Measurements from ENCODE around the gene RSPO3. TPM values are rescaled to one million over a fixed set of nuclear protein-coding genes. Genes with fewer than 3 reads are reported as not detected.
A peak's percentile ranks its signal among the peaks of the same experiment; 100 is the strongest.

Gene RSPO3
- total RNA-seq, 1 donor from 2014 or later = 2.6 TPM

DNA sequence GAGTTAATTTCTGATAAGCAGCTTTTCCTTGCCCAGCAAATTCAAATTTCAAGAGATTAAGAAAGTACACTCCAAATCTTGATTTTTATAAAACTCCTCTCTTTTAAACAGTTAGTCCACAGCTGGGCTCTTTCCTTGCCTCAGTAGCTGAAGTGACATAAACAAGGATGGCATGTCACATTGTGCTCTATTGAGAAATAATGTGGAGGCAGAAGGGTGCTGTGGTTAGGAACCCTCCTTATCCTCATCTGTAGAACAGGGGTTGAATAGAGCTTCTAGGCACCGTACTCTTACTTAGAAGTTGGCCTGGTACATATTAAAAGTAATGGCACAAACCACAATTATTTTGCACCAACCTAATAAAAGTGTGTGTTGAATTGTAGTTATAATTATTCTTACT lies 70.3 kb downstream of the RSPO3 start:
- Histone ChIP-seq H2AFZ (ENCODE audit: low read depth, low read length) (no peak overlapping the region), H3K79me2 (ENCODE audit: insufficient read depth, low read length) (no peaks in the 10 kb centered on the region), H3K4me2 (ENCODE audit: low read length) (no peak overlapping the region), H3K27me3 (ENCODE audit: insufficient read depth, low read length) (no peaks in the 10 kb centered on the region), H3K4me1 (ENCODE audit: insufficient read depth, low read length) (no peaks in the 10 kb centered on the region), H3K4me3 (ENCODE audit: insufficient read depth, low read depth, low read length) (no peak overlapping the region), H3K27ac (ENCODE audit: low read depth, low read length) (no peak overlapping the region), H3K9ac (ENCODE audit: low read length) (no peak overlapping the region), H3K9me3 (ENCODE audit: insufficient read depth, low read depth, low read length) (no peaks in the 10 kb centered on the region), H4K20me1 (ENCODE audit: insufficient read depth, low read length) (no peaks in the 10 kb centered on the region), H3K36me3 (ENCODE audit: insufficient read depth, low read length) (no peaks in the 10 kb centered on the region)
- no peaks in the 10 kb centered on the region for H3K9me3 Mint-ChIP-seq (ENCODE audit: unreplicated experiment)
- no peaks in the 10 kb centered on the region for H3K36me3 Mint-ChIP-seq (ENCODE audit: low read depth, unreplicated experiment)
- DNase-seq (ENCODE audit: low read depth) (no peak), FAIRE-seq (no peak)
- H3K4me3 Mint-ChIP-seq (ENCODE audit: unreplicated experiment) = no peak overlapping the region
- no peaks in the 10 kb centered on the region for H3K27me3 Mint-ChIP-seq (ENCODE audit: low read depth, unreplicated experiment)
- H3K4me1 Mint-ChIP-seq (ENCODE audit: low read depth, unreplicated experiment) = peaks cover 20% of the 10 kb centered on the region
- H3K27ac Mint-ChIP-seq (ENCODE audit: unreplicated experiment) = no peak overlapping the region
- no peak for TF ChIP-seq EZH2 (IDR thresholded peaks at IDR 0.05; ENCODE audit: insufficient read depth, low read length)
- TF ChIP-seq, protein P1, sequence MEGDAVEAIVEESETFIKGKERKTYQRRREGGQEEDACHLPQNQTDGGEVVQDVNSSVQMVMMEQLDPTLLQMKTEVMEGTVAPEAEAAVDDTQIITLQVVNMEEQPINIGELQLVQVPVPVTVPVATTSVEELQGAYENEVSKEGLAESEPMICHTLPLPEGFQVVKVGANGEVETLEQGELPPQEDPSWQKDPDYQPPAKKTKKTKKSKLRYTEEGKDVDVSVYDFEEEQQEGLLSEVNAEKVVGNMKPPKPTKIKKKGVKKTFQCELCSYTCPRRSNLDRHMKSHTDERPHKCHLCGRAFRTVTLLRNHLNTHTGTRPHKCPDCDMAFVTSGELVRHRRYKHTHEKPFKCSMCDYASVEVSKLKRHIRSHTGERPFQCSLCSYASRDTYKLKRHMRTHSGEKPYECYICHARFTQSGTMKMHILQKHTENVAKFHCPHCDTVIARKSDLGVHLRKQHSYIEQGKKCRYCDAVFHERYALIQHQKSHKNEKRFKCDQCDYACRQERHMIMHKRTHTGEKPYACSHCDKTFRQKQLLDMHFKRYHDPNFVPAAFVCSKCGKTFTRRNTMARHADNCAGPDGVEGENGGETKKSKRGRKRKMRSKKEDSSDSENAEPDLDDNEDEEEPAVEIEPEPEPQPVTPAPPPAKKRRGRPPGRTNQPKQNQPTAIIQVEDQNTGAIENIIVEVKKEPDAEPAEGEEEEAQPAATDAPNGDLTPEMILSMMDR (IDR thresholded peaks at IDR 0.05; ENCODE audit: insufficient read depth, low read depth, low read length) = no peak

DNA sequence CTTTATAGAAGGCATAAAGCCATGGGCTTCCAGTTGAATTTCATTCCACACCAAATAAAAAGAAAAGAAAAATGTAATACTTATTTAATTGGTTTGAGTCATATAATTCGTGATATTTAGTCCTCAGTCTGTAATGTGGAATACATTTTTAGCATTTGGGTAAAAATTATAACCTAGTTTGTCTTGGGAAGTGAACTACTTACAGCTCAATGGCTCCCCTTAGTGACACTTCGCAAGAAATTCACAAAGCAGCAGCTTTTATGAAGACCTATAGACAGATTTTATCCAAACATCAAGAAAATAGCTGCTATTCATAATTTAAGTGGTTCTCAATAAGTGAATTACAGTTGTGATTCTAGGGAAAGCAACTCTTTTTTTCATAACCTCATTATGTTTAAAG lies 72.1 kb downstream of the RSPO3 start:
- Histone ChIP-seq H3K9me3 (ENCODE audit: insufficient read depth, low read depth, low read length) (no peaks in the 10 kb centered on the region), H4K20me1 (ENCODE audit: insufficient read depth, low read length) (no peaks in the 10 kb centered on the region), H2AFZ (ENCODE audit: low read depth, low read length) (no peak overlapping the region), H3K4me3 (ENCODE audit: insufficient read depth, low read depth, low read length) (no peak overlapping the region), H3K27ac (ENCODE audit: low read depth, low read length) (no peak overlapping the region), H3K36me3 (ENCODE audit: insufficient read depth, low read length) (no peaks in the 10 kb centered on the region), H3K27me3 (ENCODE audit: insufficient read depth, low read length) (no peaks in the 10 kb centered on the region), H3K4me2 (ENCODE audit: low read length) (no peak overlapping the region), H3K4me1 (ENCODE audit: insufficient read depth, low read length) (no peaks in the 10 kb centered on the region), H3K79me2 (ENCODE audit: insufficient read depth, low read length) (no peaks in the 10 kb centered on the region), H3K9ac (ENCODE audit: low read length) (no peak overlapping the region)
- no peak overlapping the region for H3K27ac Mint-ChIP-seq (ENCODE audit: unreplicated experiment)
- H3K4me3 Mint-ChIP-seq (ENCODE audit: unreplicated experiment) = no peak overlapping the region
- H3K9me3 Mint-ChIP-seq (ENCODE audit: unreplicated experiment) = no peaks in the 10 kb centered on the region
- DNase-seq (ENCODE audit: low read depth) = no peak
- FAIRE-seq = peak; percentile 84
- H3K27me3 Mint-ChIP-seq (ENCODE audit: low read depth, unreplicated experiment) = no peaks in the 10 kb centered on the region
- H3K36me3 Mint-ChIP-seq (ENCODE audit: low read depth, unreplicated experiment) = no peaks in the 10 kb centered on the region
- H3K4me1 Mint-ChIP-seq (ENCODE audit: low read depth, unreplicated experiment) = peaks cover 18% of the 10 kb centered on the region
- TF ChIP-seq, protein P1 (IDR thresholded peaks at IDR 0.05; ENCODE audit: insufficient read depth, low read depth, low read length) = peak; percentile 73
- TF ChIP-seq EZH2 (IDR thresholded peaks at IDR 0.05; ENCODE audit: insufficient read depth, low read length) = no peak

DNA sequence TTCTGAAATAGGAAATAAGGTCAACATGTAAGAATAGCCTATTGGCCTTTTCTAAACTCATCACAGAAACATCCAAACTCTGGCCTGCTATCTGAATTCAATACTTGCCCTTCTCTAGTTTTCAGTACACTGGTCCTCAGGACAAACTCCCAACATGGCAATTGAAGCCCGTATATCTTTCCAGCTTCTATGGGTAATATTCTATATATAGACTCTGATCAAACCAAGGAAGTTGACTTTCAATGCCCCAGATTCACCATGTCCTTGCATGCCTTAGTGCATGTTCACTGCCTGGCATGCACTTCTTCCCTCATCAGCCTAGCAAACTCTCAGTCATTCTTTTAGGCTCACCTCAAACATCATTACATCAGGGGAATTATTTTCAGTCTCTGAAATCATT lies 73.2 kb downstream of the RSPO3 start:
- Mint-ChIP-seq H3K27ac (ENCODE audit: unreplicated experiment) (peak overlapping the region; percentile 83), H3K4me3 (ENCODE audit: unreplicated experiment) (no peak overlapping the region), H3K4me1 (ENCODE audit: low read depth, unreplicated experiment) (peaks cover 17% of the 10 kb centered on the region), H3K36me3 (ENCODE audit: low read depth, unreplicated experiment) (no peaks in the 10 kb centered on the region), H3K27me3 (ENCODE audit: low read depth, unreplicated experiment) (no peaks in the 10 kb centered on the region), H3K9me3 (ENCODE audit: unreplicated experiment) (no peaks in the 10 kb centered on the region)
- Histone ChIP-seq H2AFZ (ENCODE audit: low read depth, low read length) (no peak overlapping the region), H3K36me3 (ENCODE audit: insufficient read depth, low read length) (no peaks in the 10 kb centered on the region), H3K27me3 (ENCODE audit: insufficient read depth, low read length) (no peaks in the 10 kb centered on the region), H3K4me1 (ENCODE audit: insufficient read depth, low read length) (no peaks in the 10 kb centered on the region), H3K9me3 (ENCODE audit: insufficient read depth, low read depth, low read length) (no peaks in the 10 kb centered on the region), H3K9ac (ENCODE audit: low read length) (no peak overlapping the region), H4K20me1 (ENCODE audit: insufficient read depth, low read length) (no peaks in the 10 kb centered on the region), H3K27ac (ENCODE audit: low read depth, low read length) (no peak overlapping the region), H3K4me3 (ENCODE audit: insufficient read depth, low read depth, low read length) (no peak overlapping the region), H3K79me2 (ENCODE audit: insufficient read depth, low read length) (no peaks in the 10 kb centered on the region), H3K4me2 (ENCODE audit: low read length) (no peak overlapping the region)
- DNase-seq (ENCODE audit: low read depth) (peak; percentile 54), FAIRE-seq (peak; percentile 74)
- no peak for TF ChIP-seq EZH2 (IDR thresholded peaks at IDR 0.05; ENCODE audit: insufficient read depth, low read length)
- TF ChIP-seq, protein P1 (IDR thresholded peaks at IDR 0.05; ENCODE audit: insufficient read depth, low read depth, low read length) = no peak
